Esophagus muscularis mucosa (tissue), 4 donors: ENCODE data around the gene ABR.

Experiments
- EP300 ChIP-seq: sonication (generic); formaldehyde crosslinking; IDR thresholded peaks from one replicate; pipeline ENCODE4 v1.6.1; 2017; ENCODE audit warnings: antibody characterized with exemption
- POLR2A ChIP-seq: fragments of 450-650 bp; IDR thresholded peaks from one replicate; pipeline ENCODE4 v1.6.1; 2017; ENCODE audit warnings: antibody characterized with exemption, moderate library complexity, mild to moderate bottlenecking, low read depth
- POLR2AphosphoS5 ChIP-seq, 2 donors: sonication (generic); formaldehyde crosslinking; IDR thresholded peaks; one replicate each; pipeline ENCODE4 v1.6.1; 2017; ENCODE audit warnings: antibody characterized with exemption in 2 of 2
- TF ChIP-seq, protein P1 (sequence below), 3 experiments: fragments of 200-600 bp in 2 of 3; fragments of 450-650 bp in 1 of 3; sonication (generic) in 2 of 3; IDR thresholded peaks; one replicate each; pipeline ENCODE4 v1.5.1; 2017 to 2019; ENCODE audit warnings: antibody characterized with exemption in 3 of 3, mild to moderate bottlenecking in 2 of 3, moderate library complexity in 1 of 3

DNA sequence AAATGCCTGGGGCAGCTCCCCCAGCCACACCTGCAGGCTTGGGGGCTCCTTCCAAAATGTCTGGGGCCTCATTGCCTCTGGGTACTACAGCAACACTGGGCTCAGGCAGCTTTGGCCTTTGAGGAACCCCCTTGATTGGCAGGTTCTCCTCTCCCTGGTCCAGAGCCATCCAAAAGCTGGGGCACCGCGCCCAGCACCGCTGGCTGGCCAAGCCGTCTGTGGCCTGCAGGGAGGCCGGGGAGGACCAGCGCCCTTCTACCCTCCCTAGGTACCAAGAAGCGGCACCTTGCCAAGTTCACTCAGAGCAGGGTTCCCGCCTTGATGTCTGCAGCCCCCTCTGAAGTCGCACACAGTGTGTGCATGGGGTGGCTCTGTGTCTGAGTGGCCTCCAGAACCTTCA, 152.7 kb downstream of the ABR start:
- TF ChIP-seq POLR2AphosphoS5 (IDR thresholded peaks at IDR 0.05): no peak
- TF ChIP-seq EP300: no peak
- TF ChIP-seq, protein P1, sequence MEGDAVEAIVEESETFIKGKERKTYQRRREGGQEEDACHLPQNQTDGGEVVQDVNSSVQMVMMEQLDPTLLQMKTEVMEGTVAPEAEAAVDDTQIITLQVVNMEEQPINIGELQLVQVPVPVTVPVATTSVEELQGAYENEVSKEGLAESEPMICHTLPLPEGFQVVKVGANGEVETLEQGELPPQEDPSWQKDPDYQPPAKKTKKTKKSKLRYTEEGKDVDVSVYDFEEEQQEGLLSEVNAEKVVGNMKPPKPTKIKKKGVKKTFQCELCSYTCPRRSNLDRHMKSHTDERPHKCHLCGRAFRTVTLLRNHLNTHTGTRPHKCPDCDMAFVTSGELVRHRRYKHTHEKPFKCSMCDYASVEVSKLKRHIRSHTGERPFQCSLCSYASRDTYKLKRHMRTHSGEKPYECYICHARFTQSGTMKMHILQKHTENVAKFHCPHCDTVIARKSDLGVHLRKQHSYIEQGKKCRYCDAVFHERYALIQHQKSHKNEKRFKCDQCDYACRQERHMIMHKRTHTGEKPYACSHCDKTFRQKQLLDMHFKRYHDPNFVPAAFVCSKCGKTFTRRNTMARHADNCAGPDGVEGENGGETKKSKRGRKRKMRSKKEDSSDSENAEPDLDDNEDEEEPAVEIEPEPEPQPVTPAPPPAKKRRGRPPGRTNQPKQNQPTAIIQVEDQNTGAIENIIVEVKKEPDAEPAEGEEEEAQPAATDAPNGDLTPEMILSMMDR (IDR thresholded peaks at IDR 0.05): no peak
- no peak for TF ChIP-seq POLR2A
